WI38 (cell line): ENCODE results near the gene ATP6V1E1.

Experiments used
- H3K4me3 ChIP-seq: 2 replicates; pipeline ENCODE4 v1.5.1; 2011; ENCODE audit warnings: low read depth, mild to moderate bottlenecking, control low read depth, low read length
- CTCF ChIP-seq: IDR thresholded peaks from 2 replicates; pipeline ENCODE4 v1.5.1; 2012; ENCODE audit warnings: low read depth, mild to moderate bottlenecking, control low read depth, low read length

ATP6V1E1 gene

GRCh38 chr22:17592201-17592600 lies 36.3 kb downstream of the ATP6V1E1 start:
- TF ChIP-seq CTCF, result no peak
- no peak overlapping the region for H3K4me3 ChIP-seq

- H3K4me3 ChIP-seq, result no peak overlapping the region
Measured at GRCh38 chr22:17590586-17590985, 38.0 kb downstream of the ATP6V1E1 start.

GRCh38 chr22:17589810-17590375 lies 38.7 kb downstream of the ATP6V1E1 start:
- no peak for TF ChIP-seq CTCF
- no peak overlapping the region for H3K4me3 ChIP-seq

More at GRCh38 chr22:17590586-17590985, 38.0 kb downstream of the ATP6V1E1 start:
- TF ChIP-seq CTCF, result no peak

- TF ChIP-seq CTCF, result no peak
- no peak overlapping the region for H3K4me3 ChIP-seq
Measured at GRCh38 chr22:17588606-17589005, 39.9 kb downstream of the ATP6V1E1 start.

GRCh38 chr22:17587629-17588028 lies 40.9 kb downstream of the ATP6V1E1 start:
- TF ChIP-seq CTCF, result no peak
- no peak overlapping the region for H3K4me3 ChIP-seq

GRCh38 chr22:17586831-17587440 lies 41.6 kb downstream of the ATP6V1E1 start:
- no peak overlapping the region for H3K4me3 ChIP-seq
- no peak for TF ChIP-seq CTCF

- TF ChIP-seq CTCF, result no peak
- no peak overlapping the region for H3K4me3 ChIP-seq
Measured at GRCh38 chr22:17583151-17583550, 45.4 kb downstream of the ATP6V1E1 start.
